GM23338 (cell line): Measurements from ENCODE around the gene AGBL5. TPM values are rescaled to one million over a fixed set of nuclear protein-coding genes. Genes with fewer than 3 reads are reported as not detected.

ENCODE experiments used
- ATAC-seq: fragments of 200-7000 bp; cut with Tn5 transposase; 3 replicates; pipeline ENCODE4 v1.9.1; 2020
- DNase-seq: peaks from one replicate; pipeline ENCODE4 v3.0.0-alpha.2; 2015; ENCODE audit warnings: low spot score
- H2AFZ ChIP-seq: fragments of 200-600 bp; sonication (generic); 2 replicates; pipeline ENCODE4 v1.8.0; 2016; ENCODE audit warnings: antibody characterized with exemption, mild to moderate bottlenecking, moderate library complexity
- H3F3A ChIP-seq: fragments of 200-600 bp; sonication (generic); replicated peaks from 2 replicates; pipeline ENCODE4 v1.8.0; 2017; ENCODE audit warnings: antibody characterized with exemption, mixed run types, low read depth
- H3K27ac ChIP-seq: fragments of 200-600 bp; sonication (generic); 2 replicates; pipeline ENCODE4 v1.6.1; 2016; ENCODE audit warnings: low read depth
- H3K27me3 ChIP-seq: fragments of 200-600 bp; sonication (generic); 2 replicates; pipeline ENCODE4 v1.8.0; 2016; ENCODE audit warnings: mild to moderate bottlenecking, mixed run types, moderate library complexity; ENCODE audit not compliant: insufficient read depth
- H3K36me3 ChIP-seq: fragments of 200-600 bp; sonication (generic); 2 replicates; pipeline ENCODE4 v1.8.0; 2016; ENCODE audit warnings: mild to moderate bottlenecking; ENCODE audit not compliant: insufficient read depth
- H3K4me1 ChIP-seq: fragments of 200-600 bp; sonication (generic); 2 replicates; pipeline ENCODE4 v1.8.0; 2016; ENCODE audit warnings: mild to moderate bottlenecking, moderate library complexity; ENCODE audit not compliant: insufficient read depth
- H3K4me2 ChIP-seq: fragments of 200-600 bp; sonication (generic); 2 replicates; pipeline ENCODE4 v1.7.1; 2017; ENCODE audit warnings: mixed run types
- H3K4me3 ChIP-seq: fragments of 200-600 bp; sonication (generic); 2 replicates; pipeline ENCODE4 v1.6.1; 2016; ENCODE audit warnings: mixed run types
- H3K79me2 ChIP-seq: fragments of 200-600 bp; sonication (generic); replicated peaks from 2 replicates; pipeline ENCODE4 v1.8.0; 2017; ENCODE audit warnings: mild to moderate bottlenecking; ENCODE audit not compliant: insufficient read depth
- H3K9me2 ChIP-seq: fragments of 200-600 bp; sonication (generic); 2 replicates; pipeline ENCODE4 v1.8.0; 2017; ENCODE audit not compliant: insufficient read depth
- H4K20me1 ChIP-seq: fragments of 200-600 bp; sonication (generic); replicated peaks from 2 replicates; pipeline ENCODE4 v1.8.0; 2017; ENCODE audit warnings: mild to moderate bottlenecking; ENCODE audit not compliant: insufficient read depth
- H3K27ac Mint-ChIP-seq: 2 replicates; pipeline ENCODE4 v1.8.0; 2020; ENCODE audit warnings: inconsistent platforms, mild to moderate bottlenecking, moderate library complexity, mixed read lengths
- H3K27me3 Mint-ChIP-seq: 3 replicates; pipeline ENCODE4 v1.8.0; 2022; ENCODE audit warnings: low read depth, mild to moderate bottlenecking, moderate library complexity, mixed read lengths, inconsistent platforms; ENCODE audit not compliant: insufficient read depth, poor library complexity
- H3K36me3 Mint-ChIP-seq: 3 replicates; pipeline ENCODE4 v1.8.0; 2021; ENCODE audit warnings: low read depth, mild to moderate bottlenecking, inconsistent platforms, moderate library complexity, mixed read lengths
- H3K4me1 Mint-ChIP-seq: 3 replicates; pipeline ENCODE4 v1.8.0; 2020; ENCODE audit warnings: mild to moderate bottlenecking, inconsistent platforms, mixed read lengths
- H3K4me3 Mint-ChIP-seq: 3 replicates; pipeline ENCODE4 v1.8.0; 2021; ENCODE audit warnings: moderate library complexity, mild to moderate bottlenecking, inconsistent platforms, mixed read lengths
- H3K9me3 Mint-ChIP-seq: 3 replicates; pipeline ENCODE4 v1.8.0; 2020; ENCODE audit warnings: moderate library complexity, mild to moderate bottlenecking, inconsistent platforms, mixed read lengths
- CREB1 ChIP-seq: fragments of 250-450 bp; sonication (Bioruptor Pico); IDR thresholded peaks from 2 replicates; pipeline ENCODE4 v1.5.0; 2020; ENCODE audit warnings: low read depth, mild to moderate bottlenecking, moderate library complexity
- EZH2 ChIP-seq: fragments of 200-600 bp; sonication (generic); IDR thresholded peaks from one replicate; pipeline ENCODE4 v1.8.0; 2017; ENCODE audit warnings: antibody characterized with exemption, mild to moderate bottlenecking, low read depth; ENCODE audit not compliant: unreplicated experiment
- EZH2phosphoT487 ChIP-seq: fragments of 200-600 bp; sonication (generic); IDR thresholded peaks from one replicate; pipeline ENCODE4 v1.8.1; 2018; ENCODE audit warnings: antibody characterized with exemption; ENCODE audit not compliant: unreplicated experiment
- STAT1 ChIP-seq: IDR thresholded peaks from one replicate; pipeline ENCODE4 v1.6.1; 2016; ENCODE audit warnings: antibody characterized with exemption; ENCODE audit not compliant: unreplicated experiment
- ZNF114 ChIP-seq: fragments of 250-450 bp; sonication (Bioruptor Pico); IDR thresholded peaks from 2 replicates; pipeline ENCODE4 v1.5.0; 2020; ENCODE audit warnings: mild to moderate bottlenecking, moderate library complexity
- polyA plus RNA-seq: library from polyadenylated mRNA; unstranded; fragments of >200 nt; fragmentation: Nextera tagmentation; extraction: Ambion mirVana; gene quantifications from 2 replicates; pipeline ENCODE4 v1.2.1, GENCODE V29; 2016
- total RNA-seq: library from RNA; depleted of rRNA; stranded (reverse); fragments of >200 nt; shearing (Covaris generic); gene quantifications from 2 replicates; pipeline ENCODE4 v1.2.3, GENCODE V29; 2014
- TF ChIP-seq, protein P1 (sequence below): fragments of 250-450 bp; sonication (Bioruptor Pico); IDR thresholded peaks from 2 replicates; pipeline ENCODE4 v1.5.0; 2020; ENCODE audit warnings: mild to moderate bottlenecking, moderate library complexity
- TF ChIP-seq, protein P2 (sequence below): IDR thresholded peaks from one replicate; pipeline ENCODE4 v1.6.1; 2018; ENCODE audit warnings: antibody characterized with exemption; ENCODE audit not compliant: unreplicated experiment

The AGBL5 gene
- total and polyA plus RNA-seq, 2 experiments from 2014 or later = 17.9 to 31.3 TPM

DNA sequence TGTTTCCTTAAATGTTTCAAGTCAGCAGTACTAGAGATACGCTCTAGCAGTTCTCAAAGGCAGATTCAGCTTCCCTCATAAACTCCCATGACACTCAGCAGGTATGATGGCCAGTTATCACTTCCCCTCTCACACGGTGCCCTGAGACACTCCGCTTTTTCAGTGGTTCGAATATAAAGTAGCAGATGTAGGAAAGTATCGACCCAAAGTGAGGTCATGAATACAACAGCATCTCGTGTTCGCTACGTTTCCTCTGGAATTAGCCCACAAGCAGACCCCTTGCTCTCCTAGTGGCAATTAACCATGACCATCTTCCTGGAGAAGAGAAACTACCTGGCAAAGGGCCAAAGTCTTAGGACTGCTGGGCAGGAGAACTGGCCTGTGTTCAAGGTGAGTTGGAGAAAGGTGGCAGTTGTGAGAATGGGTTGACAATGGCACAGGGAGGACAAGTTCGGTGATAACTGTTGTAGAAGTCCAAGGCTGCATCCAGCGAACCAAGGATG, 9.3 kb upstream of the AGBL5 start:
- H3K4me2 ChIP-seq = no peak overlapping the region
- H3K36me3 ChIP-seq = peaks cover 17% of the 10 kb centered on the region; the same call in 1 of the 2 replicates
- H3K9me2 ChIP-seq = no peaks in the 10 kb centered on the region
- H3K36me3 Mint-ChIP-seq = peaks cover 35% of the 10 kb centered on the region
- H3K27me3 Mint-ChIP-seq = peaks cover 2% of the 10 kb centered on the region
- no peak overlapping the region for H3K4me3 Mint-ChIP-seq
- no peak overlapping the region for H3K27ac ChIP-seq
- H3F3A ChIP-seq = no peaks in the 10 kb centered on the region
- no peak overlapping the region for H2AFZ ChIP-seq
- no peak for ATAC-seq
- TF ChIP-seq STAT1 (no peak), CREB1 (CRISPR knock-in tag) (no peak), EZH2phosphoT487 (no peak)
- TF ChIP-seq, protein P1, sequence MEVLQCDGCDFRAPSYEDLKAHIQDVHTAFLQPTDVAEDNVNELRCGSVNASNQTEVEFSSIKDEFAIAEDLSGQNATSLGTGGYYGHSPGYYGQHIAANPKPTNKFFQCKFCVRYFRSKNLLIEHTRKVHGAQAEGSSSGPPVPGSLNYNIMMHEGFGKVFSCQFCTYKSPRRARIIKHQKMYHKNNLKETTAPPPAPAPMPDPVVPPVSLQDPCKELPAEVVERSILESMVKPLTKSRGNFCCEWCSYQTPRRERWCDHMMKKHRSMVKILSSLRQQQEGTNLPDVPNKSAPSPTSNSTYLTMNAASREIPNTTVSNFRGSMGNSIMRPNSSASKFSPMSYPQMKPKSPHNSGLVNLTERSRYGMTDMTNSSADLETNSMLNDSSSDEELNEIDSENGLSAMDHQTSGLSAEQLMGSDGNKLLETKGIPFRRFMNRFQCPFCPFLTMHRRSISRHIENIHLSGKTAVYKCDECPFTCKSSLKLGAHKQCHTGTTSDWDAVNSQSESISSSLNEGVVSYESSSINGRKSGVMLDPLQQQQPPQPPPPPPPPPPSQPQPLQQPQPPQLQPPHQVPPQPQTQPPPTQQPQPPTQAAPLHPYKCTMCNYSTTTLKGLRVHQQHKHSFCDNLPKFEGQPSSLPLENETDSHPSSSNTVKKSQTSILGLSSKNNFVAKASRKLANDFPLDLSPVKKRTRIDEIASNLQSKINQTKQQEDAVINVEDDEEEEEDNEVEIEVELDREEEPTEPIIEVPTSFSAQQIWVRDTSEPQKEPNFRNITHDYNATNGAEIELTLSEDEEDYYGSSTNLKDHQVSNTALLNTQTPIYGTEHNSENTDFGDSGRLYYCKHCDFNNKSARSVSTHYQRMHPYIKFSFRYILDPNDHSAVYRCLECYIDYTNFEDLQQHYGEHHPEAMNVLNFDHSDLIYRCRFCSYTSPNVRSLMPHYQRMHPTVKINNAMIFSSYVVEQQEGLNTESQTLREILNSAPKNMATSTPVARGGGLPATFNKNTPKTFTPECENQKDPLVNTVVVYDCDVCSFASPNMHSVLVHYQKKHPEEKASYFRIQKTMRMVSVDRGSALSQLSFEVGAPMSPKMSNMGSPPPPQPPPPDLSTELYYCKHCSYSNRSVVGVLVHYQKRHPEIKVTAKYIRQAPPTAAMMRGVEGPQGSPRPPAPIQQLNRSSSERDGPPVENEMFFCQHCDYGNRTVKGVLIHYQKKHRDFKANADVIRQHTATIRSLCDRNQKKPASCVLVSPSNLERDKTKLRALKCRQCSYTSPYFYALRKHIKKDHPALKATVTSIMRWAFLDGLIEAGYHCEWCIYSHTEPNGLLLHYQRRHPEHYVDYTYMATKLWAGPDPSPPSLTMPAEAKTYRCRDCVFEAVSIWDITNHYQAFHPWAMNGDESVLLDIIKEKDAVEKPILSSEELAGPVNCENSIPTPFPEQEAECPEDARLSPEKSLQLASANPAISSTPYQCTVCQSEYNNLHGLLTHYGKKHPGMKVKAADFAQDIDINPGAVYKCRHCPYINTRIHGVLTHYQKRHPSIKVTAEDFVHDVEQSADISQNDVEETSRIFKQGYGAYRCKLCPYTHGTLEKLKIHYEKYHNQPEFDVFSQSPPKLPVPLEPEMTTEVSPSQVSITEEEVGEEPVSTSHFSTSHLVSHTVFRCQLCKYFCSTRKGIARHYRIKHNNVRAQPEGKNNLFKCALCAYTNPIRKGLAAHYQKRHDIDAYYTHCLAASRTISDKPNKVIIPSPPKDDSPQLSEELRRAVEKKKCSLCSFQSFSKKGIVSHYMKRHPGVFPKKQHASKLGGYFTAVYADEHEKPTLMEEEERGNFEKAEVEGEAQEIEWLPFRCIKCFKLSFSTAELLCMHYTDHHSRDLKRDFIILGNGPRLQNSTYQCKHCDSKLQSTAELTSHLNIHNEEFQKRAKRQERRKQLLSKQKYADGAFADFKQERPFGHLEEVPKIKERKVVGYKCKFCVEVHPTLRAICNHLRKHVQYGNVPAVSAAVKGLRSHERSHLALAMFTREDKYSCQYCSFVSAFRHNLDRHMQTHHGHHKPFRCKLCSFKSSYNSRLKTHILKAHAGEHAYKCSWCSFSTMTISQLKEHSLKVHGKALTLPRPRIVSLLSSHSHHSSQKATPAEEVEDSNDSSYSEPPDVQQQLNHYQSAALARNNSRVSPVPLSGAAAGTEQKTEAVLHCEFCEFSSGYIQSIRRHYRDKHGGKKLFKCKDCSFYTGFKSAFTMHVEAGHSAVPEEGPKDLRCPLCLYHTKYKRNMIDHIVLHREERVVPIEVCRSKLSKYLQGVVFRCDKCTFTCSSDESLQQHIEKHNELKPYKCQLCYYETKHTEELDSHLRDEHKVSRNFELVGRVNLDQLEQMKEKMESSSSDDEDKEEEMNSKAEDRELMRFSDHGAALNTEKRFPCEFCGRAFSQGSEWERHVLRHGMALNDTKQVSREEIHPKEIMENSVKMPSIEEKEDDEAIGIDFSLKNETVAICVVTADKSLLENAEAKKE = no peak
- H3K4me3 ChIP-seq = no peak overlapping the region
- no peaks in the 10 kb centered on the region for H3K4me1 ChIP-seq
- H3K27ac Mint-ChIP-seq = no peak overlapping the region
- H4K20me1 ChIP-seq = no peaks in the 10 kb centered on the region
- no peaks in the 10 kb centered on the region for H3K79me2 ChIP-seq
- no peaks in the 10 kb centered on the region for H3K27me3 ChIP-seq
- no peaks in the 10 kb centered on the region for H3K9me3 Mint-ChIP-seq
- no peak for DNase-seq
- H3K4me1 Mint-ChIP-seq = no peaks in the 10 kb centered on the region

DNA sequence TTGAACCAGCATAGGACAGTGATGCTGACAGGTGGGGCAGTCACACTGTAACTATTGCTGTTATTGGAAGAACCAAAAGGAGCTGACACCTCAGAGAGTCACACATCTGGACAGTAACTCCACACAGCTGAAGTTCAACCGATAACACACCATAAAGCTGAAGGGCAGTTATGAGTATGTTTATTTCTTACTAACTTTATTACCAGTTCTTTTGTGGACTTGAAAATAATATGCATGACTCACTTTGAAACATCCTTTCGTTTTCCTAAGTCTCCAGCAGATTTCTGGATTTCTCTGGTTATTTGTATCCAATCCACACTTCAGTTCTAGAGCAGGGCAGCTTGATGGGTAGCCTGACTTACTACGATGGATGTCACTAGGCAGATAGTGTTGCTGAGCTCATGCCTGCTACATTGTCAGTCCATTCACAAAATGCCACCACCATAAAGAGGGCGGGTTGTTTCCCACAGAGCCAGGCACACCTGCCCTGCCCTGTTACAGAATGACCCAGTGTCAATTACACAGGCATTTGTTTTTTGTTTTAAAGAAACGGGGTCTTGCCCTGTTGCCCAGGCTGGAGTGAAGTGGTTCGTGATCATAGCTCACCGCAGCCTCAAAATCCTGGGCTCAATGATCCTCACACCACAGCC, 8.4 kb upstream of the AGBL5 start:
- Histone ChIP-seq H2AFZ (no peak overlapping the region), H3K4me2 (no peak overlapping the region), H3K27me3 (no peaks in the 10 kb centered on the region), H3K36me3 (peaks cover 17% of the 10 kb centered on the region; the same call in 1 of the 2 replicates), H3K9me2 (no peaks in the 10 kb centered on the region), H3K79me2 (no peaks in the 10 kb centered on the region), H3K4me3 (no peak overlapping the region), H3K27ac (no peak overlapping the region), H3K4me1 (no peaks in the 10 kb centered on the region), H3F3A (no peaks in the 10 kb centered on the region), H4K20me1 (no peaks in the 10 kb centered on the region)
- Mint-ChIP-seq H3K27me3 (peaks cover 2% of the 10 kb centered on the region), H3K36me3 (peaks cover 28% of the 10 kb centered on the region), H3K4me3 (no peak overlapping the region), H3K9me3 (no peaks in the 10 kb centered on the region), H3K27ac (no peak overlapping the region), H3K4me1 (no peaks in the 10 kb centered on the region)
- no peak for DNase-seq
- TF ChIP-seq EZH2 = no peak
- TF ChIP-seq CREB1 (CRISPR knock-in tag) = no peak
- TF ChIP-seq ZNF114 (CRISPR knock-in tag) = no peak
- no peak for TF ChIP-seq EZH2phosphoT487
- TF ChIP-seq, protein P2, sequence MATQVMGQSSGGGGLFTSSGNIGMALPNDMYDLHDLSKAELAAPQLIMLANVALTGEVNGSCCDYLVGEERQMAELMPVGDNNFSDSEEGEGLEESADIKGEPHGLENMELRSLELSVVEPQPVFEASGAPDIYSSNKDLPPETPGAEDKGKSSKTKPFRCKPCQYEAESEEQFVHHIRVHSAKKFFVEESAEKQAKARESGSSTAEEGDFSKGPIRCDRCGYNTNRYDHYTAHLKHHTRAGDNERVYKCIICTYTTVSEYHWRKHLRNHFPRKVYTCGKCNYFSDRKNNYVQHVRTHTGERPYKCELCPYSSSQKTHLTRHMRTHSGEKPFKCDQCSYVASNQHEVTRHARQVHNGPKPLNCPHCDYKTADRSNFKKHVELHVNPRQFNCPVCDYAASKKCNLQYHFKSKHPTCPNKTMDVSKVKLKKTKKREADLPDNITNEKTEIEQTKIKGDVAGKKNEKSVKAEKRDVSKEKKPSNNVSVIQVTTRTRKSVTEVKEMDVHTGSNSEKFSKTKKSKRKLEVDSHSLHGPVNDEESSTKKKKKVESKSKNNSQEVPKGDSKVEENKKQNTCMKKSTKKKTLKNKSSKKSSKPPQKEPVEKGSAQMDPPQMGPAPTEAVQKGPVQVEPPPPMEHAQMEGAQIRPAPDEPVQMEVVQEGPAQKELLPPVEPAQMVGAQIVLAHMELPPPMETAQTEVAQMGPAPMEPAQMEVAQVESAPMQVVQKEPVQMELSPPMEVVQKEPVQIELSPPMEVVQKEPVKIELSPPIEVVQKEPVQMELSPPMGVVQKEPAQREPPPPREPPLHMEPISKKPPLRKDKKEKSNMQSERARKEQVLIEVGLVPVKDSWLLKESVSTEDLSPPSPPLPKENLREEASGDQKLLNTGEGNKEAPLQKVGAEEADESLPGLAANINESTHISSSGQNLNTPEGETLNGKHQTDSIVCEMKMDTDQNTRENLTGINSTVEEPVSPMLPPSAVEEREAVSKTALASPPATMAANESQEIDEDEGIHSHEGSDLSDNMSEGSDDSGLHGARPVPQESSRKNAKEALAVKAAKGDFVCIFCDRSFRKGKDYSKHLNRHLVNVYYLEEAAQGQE = no peak
- no peak for ATAC-seq
